Fibroblast of lung (primary cell): Measurements from ENCODE around the gene CHD6. TPM values are rescaled to one million over a fixed set of nuclear protein-coding genes. Genes with fewer than 3 reads are reported as not detected.

ENCODE experiments used
- DNase-seq, 2 donors: peaks; one replicate each; pipeline versions ENCODE4 v3.0.0 to v3.0.0-alpha.2; 2010; ENCODE audit warnings: low read depth in 2 of 2
- H2AFZ ChIP-seq: 2 replicates; pipeline ENCODE4 v1.5.1; 2012; ENCODE audit warnings: low read length, control low read depth, inconsistent platforms
- H3K27ac ChIP-seq: 2 replicates; pipeline ENCODE4 v1.5.1; 2011; ENCODE audit warnings: low read length, control low read depth; ENCODE audit not compliant: insufficient read depth
- H3K27me3 ChIP-seq: 2 replicates; pipeline ENCODE4 v1.5.1; 2011; ENCODE audit warnings: mild to moderate bottlenecking, low read length; ENCODE audit not compliant: control insufficient read depth, insufficient read depth
- H3K36me3 ChIP-seq: 2 replicates; pipeline ENCODE4 v1.5.1; 2011; ENCODE audit warnings: low read length; ENCODE audit not compliant: control insufficient read depth, insufficient read depth
- H3K4me1 ChIP-seq: 2 replicates; pipeline ENCODE4 v1.5.1; 2011; ENCODE audit warnings: low read length; ENCODE audit not compliant: control insufficient read depth, insufficient read depth; ENCODE audit errors: extremely low read depth
- H3K4me2 ChIP-seq: 2 replicates; pipeline ENCODE4 v1.5.1; 2011; ENCODE audit warnings: low read length, control low read depth; ENCODE audit not compliant: insufficient read depth; ENCODE audit errors: extremely low read depth
- H3K4me3 ChIP-seq, 4 experiments: fragments of 200-600 bp in 1 of 4; sonication (generic) in 1 of 4; replicated peaks in 1 of 4; 2 replicates each; pipeline ENCODE4 v1.5.1; 2011 to 2016; ENCODE audit warnings: low read length in 4 of 4, low read depth in 3 of 4, mild to moderate bottlenecking in 3 of 4, control low read depth in 2 of 4, inconsistent platforms in 1 of 4, mixed read lengths in 1 of 4; ENCODE audit not compliant: insufficient read depth in 1 of 4; ENCODE audit errors: control extremely low read depth in 1 of 4
- H3K79me2 ChIP-seq: 2 replicates; pipeline ENCODE4 v1.5.1; 2012; ENCODE audit warnings: mild to moderate bottlenecking, low read length, inconsistent platforms; ENCODE audit not compliant: control insufficient read depth, insufficient read depth
- H3K9ac ChIP-seq: 2 replicates; pipeline ENCODE4 v1.5.1; 2011; ENCODE audit warnings: mild to moderate bottlenecking, low read length, control low read depth; ENCODE audit not compliant: insufficient read depth
- H3K9me3 ChIP-seq: 2 replicates; pipeline ENCODE4 v1.5.1; 2012; ENCODE audit warnings: low read depth, low read length; ENCODE audit not compliant: control insufficient read depth, insufficient read depth
- H4K20me1 ChIP-seq: 2 replicates; pipeline ENCODE4 v1.5.1; 2011; ENCODE audit warnings: low read length; ENCODE audit not compliant: control insufficient read depth, insufficient read depth; ENCODE audit errors: extremely low read depth
- EZH2 ChIP-seq: IDR thresholded peaks from 2 replicates; pipeline ENCODE4 v1.5.1; 2012; ENCODE audit warnings: low read length, control low read depth, mild to moderate bottlenecking; ENCODE audit errors: missing control alignments
- polyA plus RNA-seq, 2 donors: library from polyadenylated mRNA; depleted of rRNA in 1 of 2; stranded (reverse) in 1 of 2; unstranded in 1 of 2; fragments of >200 nt; gene quantifications; 2 replicates each; pipeline ENCODE4 v1.2.1, GENCODE V29; 2011 to 2012; ENCODE audit warnings: missing spikeins in 1 of 2
- total RNA-seq: library from RNA; depleted of rRNA; stranded (reverse); fragments of >200 nt; gene quantifications from 2 replicates; pipeline ENCODE4 v1.2.1, GENCODE V29; 2014
- TF ChIP-seq, protein P1 (sequence below), 2 donors: IDR thresholded peaks in 1 of 2; conservative IDR thresholded peaks in 1 of 2; 1 replicate in 1 of 2; 2 replicates in 1 of 2; pipeline ENCODE4 v1.5.1; 2011 to 2012; ENCODE audit warnings: low read length in 2 of 2, control low read depth in 1 of 2, inconsistent platforms in 1 of 2, low read depth in 1 of 2, mild to moderate bottlenecking in 1 of 2

The CHD6 gene
- total and polyA plus RNA-seq, 2 donors (not counting 1 experiment from before 2014, with no cell fraction given): 13.4 to 25.9 TPM

DNA sequence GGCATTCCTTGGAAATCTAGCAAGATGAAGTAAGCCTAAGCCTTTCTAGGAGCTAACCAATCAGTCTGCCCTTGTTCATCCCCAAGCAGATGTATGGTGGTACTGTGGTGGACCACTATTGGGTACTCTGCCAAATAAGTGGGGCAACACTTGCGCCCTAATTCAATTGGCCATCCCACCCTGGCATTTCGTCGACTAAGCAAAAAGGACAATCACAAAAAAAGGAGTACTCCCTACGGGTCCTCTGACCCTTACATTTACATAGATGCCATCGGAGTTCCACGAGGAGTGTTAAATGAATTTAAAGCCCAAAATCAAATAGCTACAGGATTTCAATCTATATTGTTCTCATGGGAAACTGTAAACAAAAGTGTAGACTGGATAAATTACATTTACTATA lies 19.5 kb downstream of the CHD6 start:
- Histone ChIP-seq H3K9me3 (no peaks in the 10 kb centered on the region), H3K4me1 (no peaks in the 10 kb centered on the region), H3K27me3 (no peaks in the 10 kb centered on the region), H3K27ac (no peak overlapping the region), H2AFZ (no peak overlapping the region), H3K4me3 (no peak overlapping the region), H3K9ac (no peak overlapping the region), H4K20me1 (no peaks in the 10 kb centered on the region), H3K79me2 (peaks cover 7% of the 10 kb centered on the region), H3K36me3 (no peaks in the 10 kb centered on the region), H3K4me2 (no peak overlapping the region)
- DNase-seq: no peak
- TF ChIP-seq, protein P1, sequence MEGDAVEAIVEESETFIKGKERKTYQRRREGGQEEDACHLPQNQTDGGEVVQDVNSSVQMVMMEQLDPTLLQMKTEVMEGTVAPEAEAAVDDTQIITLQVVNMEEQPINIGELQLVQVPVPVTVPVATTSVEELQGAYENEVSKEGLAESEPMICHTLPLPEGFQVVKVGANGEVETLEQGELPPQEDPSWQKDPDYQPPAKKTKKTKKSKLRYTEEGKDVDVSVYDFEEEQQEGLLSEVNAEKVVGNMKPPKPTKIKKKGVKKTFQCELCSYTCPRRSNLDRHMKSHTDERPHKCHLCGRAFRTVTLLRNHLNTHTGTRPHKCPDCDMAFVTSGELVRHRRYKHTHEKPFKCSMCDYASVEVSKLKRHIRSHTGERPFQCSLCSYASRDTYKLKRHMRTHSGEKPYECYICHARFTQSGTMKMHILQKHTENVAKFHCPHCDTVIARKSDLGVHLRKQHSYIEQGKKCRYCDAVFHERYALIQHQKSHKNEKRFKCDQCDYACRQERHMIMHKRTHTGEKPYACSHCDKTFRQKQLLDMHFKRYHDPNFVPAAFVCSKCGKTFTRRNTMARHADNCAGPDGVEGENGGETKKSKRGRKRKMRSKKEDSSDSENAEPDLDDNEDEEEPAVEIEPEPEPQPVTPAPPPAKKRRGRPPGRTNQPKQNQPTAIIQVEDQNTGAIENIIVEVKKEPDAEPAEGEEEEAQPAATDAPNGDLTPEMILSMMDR (conservative IDR thresholded peaks at IDR 0.05 in 1 of 2, IDR thresholded peaks at IDR 0.05 in 1 of 2; ENCODE audit: low read depth in 1 of 2, low read length in 2 of 2): no peak
- TF ChIP-seq EZH2: no peak

DNA sequence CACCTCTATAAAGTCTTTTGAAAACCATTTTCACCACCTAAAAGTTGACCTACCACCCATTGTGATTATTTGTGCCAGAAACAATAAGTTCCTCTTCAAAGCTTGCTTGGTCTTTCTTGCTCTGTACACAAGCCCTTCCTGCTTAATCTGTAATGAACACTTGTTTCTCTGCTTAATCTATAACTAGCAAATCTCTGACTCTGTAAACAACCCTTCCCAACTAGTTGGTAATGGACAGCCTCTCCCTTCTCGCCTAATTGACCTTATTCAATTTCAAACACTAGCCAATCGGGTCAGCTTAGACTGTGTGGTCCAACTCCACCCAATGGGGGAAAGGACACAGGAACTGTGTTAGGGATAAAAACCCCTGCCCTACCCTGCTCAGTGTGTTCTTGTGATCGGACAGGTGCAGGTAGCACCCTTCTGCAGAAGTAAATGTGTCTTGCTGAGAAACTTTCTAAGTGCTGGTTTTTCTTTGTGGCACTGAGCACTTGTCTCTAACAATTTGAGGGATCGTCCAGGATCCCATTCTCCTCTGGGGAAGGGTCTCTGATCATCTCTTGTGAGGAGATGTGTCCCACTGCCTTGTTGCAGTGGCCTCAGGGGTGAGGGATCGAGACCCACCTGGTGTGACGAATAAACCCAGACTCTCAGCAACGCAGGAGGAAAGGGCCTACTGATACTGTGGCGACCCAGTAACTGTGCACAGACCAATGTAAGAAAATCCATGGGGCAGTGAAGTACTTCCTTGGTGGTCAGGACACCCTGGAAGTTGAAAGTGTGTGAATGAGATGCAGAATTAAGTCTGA lies 23.5 kb downstream of the CHD6 start:
- peaks cover 4% of the 10 kb centered on the region for H3K79me2 ChIP-seq

DNA sequence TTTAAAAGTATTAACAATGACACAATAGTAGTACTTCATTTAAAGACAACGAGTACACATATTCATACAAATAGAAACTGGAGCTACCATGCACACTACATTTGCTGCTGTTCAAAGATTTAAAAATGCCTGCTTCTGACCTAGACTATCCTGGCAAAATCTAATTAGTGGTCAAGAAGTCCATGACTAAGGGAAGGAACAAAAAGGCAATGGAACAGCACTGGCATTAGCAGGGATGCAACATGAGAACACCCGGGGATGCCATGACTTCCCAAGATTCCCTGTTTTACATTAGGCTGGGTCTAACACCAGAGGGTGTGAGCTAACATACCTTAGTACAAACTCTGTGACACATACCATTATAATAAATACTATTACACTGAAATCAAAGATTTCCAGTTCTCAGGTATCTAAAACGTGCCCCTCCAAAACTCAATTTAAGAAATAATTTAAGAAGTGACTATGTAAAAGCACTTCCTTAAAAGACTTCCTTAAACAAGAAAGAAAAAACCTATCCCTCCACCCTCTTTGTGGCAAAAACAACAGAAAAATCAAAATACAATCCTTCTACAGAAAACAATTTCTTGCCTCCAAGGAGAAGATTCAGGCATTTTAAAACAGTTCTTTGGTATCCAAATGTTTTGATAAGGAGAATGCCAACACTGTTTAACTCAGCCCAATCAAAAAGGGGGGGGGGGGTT lies 25.5 kb downstream of the CHD6 start:
- Histone ChIP-seq H3K9ac (no peak overlapping the region), H3K4me3 (no peak overlapping the region)
- TF ChIP-seq, protein P1 (conservative IDR thresholded peaks at IDR 0.05 in 1 of 2, IDR thresholded peaks at IDR 0.05 in 1 of 2; ENCODE audit: low read depth in 1 of 2, low read length in 2 of 2): no peak
- no peak for TF ChIP-seq EZH2

More for the DNA sequence above, 23.5 kb downstream of the CHD6 start:
- no peak overlapping the region for H2AFZ ChIP-seq
- H4K20me1 ChIP-seq: no peaks in the 10 kb centered on the region
- no peak overlapping the region for H3K4me3 ChIP-seq
- TF ChIP-seq, protein P1 (conservative IDR thresholded peaks at IDR 0.05 in 1 of 2, IDR thresholded peaks at IDR 0.05 in 1 of 2; ENCODE audit: low read depth in 1 of 2, low read length in 2 of 2): no peak
- TF ChIP-seq EZH2: no peak
- DNase-seq: no peak
- H3K4me2 ChIP-seq: no peak overlapping the region
- no peaks in the 10 kb centered on the region for H3K27me3 ChIP-seq
- H3K4me1 ChIP-seq: no peaks in the 10 kb centered on the region
- H3K27ac ChIP-seq: no peak overlapping the region
- H3K36me3 ChIP-seq: no peaks in the 10 kb centered on the region
- H3K9me3 ChIP-seq: no peaks in the 10 kb centered on the region
- H3K9ac ChIP-seq: no peak overlapping the region

More for the DNA sequence above, 25.5 kb downstream of the CHD6 start:
- Histone ChIP-seq H3K27ac (no peak overlapping the region), H3K27me3 (no peaks in the 10 kb centered on the region), H3K79me2 (peaks cover 4% of the 10 kb centered on the region), H3K36me3 (no peaks in the 10 kb centered on the region), H3K4me2 (no peak overlapping the region), H4K20me1 (no peaks in the 10 kb centered on the region), H3K9me3 (no peaks in the 10 kb centered on the region), H2AFZ (no peak overlapping the region), H3K4me1 (no peaks in the 10 kb centered on the region)
- peak in 1 of 2 donors; percentile 18 for DNase-seq
